K562 (cell line): ENCODE measurements around the gene PRSS53. TPM values are rescaled to one million over a fixed set of nuclear protein-coding genes. Genes with fewer than 3 reads are reported as not detected.

ENCODE experiments used
- CBX2 ChIP-seq: fragments of 200-600 bp; sonication (generic); IDR thresholded peaks from one replicate; pipeline ENCODE4 v1.6.1; 2012; ENCODE audit warnings: mild to moderate bottlenecking, low read length, inconsistent platforms; ENCODE audit not compliant: insufficient read depth, poor library complexity, severe bottlenecking
- CBX3 ChIP-seq, 2 experiments: IDR thresholded peaks; 1 replicate in 1 of 2; 2 replicates in 1 of 2; pipeline ENCODE4 v1.6.1; 2012; ENCODE audit warnings: inconsistent platforms in 2 of 2, low read length in 2 of 2, borderline replicate concordance in 1 of 2, control low read depth in 1 of 2
- CBX8 ChIP-seq: fragments of 200-600 bp; sonication (generic); IDR thresholded peaks from 2 replicates; pipeline ENCODE4 v1.6.1; 2012; ENCODE audit warnings: borderline replicate concordance, mixed run types, low read depth, mild to moderate bottlenecking, moderate library complexity, mixed read lengths, low read length, control low read depth, inconsistent platforms; ENCODE audit not compliant: poor library complexity, severe bottlenecking; ENCODE audit errors: extremely low read depth
- CEBPG ChIP-seq, 3 experiments: fragments of 200-800 bp in 1 of 3; sonication (Bioruptor generic) in 1 of 3; sonication (generic) in 1 of 3; formaldehyde crosslinking in 1 of 3; IDR thresholded peaks in 2 of 3; conservative IDR thresholded peaks in 1 of 3; 2 replicates each; pipeline versions ENCODE4 v1.6.1 to v1.8.0; 2016 to 2022; ENCODE audit warnings: missing compliant biosample characterization in 2 of 3, missing genetic modification characterization in 2 of 3, mild to moderate bottlenecking in 1 of 3, missing genetic modification reagents in 1 of 3
- CHCHD3 ChIP-seq: fragments of 250-450 bp; sonication (Bioruptor Pico); IDR thresholded peaks from 2 replicates; pipeline ENCODE4 v2.1.2; 2022; ENCODE audit warnings: mild to moderate bottlenecking
- GATAD2A ChIP-seq: fragments of 450-650 bp; IDR thresholded peaks from 2 replicates; pipeline ENCODE4 v1.6.1; 2017
- GTF2A2 ChIP-seq: IDR thresholded peaks from 2 replicates; pipeline ENCODE4 v1.6.1; 2016; ENCODE audit warnings: mild to moderate bottlenecking, missing genetic modification characterization, missing compliant biosample characterization
- GTF2F1 ChIP-seq: IDR thresholded peaks from 2 replicates; pipeline ENCODE4 v1.6.1; 2011; ENCODE audit warnings: low read depth, low read length, improper control_type of control experiment
- HMGN3 ChIP-seq: IDR thresholded peaks from 2 replicates; pipeline ENCODE4 v1.6.1; 2011; ENCODE audit warnings: borderline replicate concordance, low read depth, mild to moderate bottlenecking, mixed read lengths, low read length; ENCODE audit not compliant: insufficient read length; ENCODE audit errors: extremely low read depth
- MCM3 ChIP-seq: fragments of 450-650 bp; IDR thresholded peaks from 2 replicates; pipeline ENCODE4 v1.6.1; 2016
- MED1 ChIP-seq: sonication (generic); formaldehyde crosslinking; IDR thresholded peaks from 2 replicates; pipeline ENCODE4 v1.8.1; 2023; ENCODE audit warnings: missing genetic modification reagents, borderline replicate concordance
- MTA3 ChIP-seq: fragments of 450-650 bp; formaldehyde crosslinking; IDR thresholded peaks from 2 replicates; pipeline ENCODE4 v1.6.1; 2017; ENCODE audit warnings: mild to moderate bottlenecking, borderline replicate concordance
- MYNN ChIP-seq, 2 experiments: sonication (generic); formaldehyde crosslinking in 1 of 2; IDR thresholded peaks; 2 replicates each; pipeline versions ENCODE4 v1.5.0 to v1.6.1; 2016 to 2020; ENCODE audit warnings: antibody characterized with exemption in 1 of 2, missing genetic modification reagents in 1 of 2
- NCOR1 ChIP-seq: fragments of 450-650 bp; IDR thresholded peaks from 2 replicates; pipeline ENCODE4 v1.6.1; 2016; ENCODE audit warnings: mild to moderate bottlenecking, moderate library complexity
- NONO ChIP-seq, 2 experiments: fragments of 200-400 bp in 1 of 2; fragments of 450-650 bp in 1 of 2; formaldehyde crosslinking in 1 of 2; IDR thresholded peaks; 2 replicates each; pipeline ENCODE4 v1.6.1; 2017; ENCODE audit warnings: low read depth in 2 of 2, mild to moderate bottlenecking in 2 of 2, moderate library complexity in 2 of 2, low read length in 1 of 2
- NR2C1 ChIP-seq, 2 experiments: fragments of 450-650 bp; IDR thresholded peaks; 2 replicates each; pipeline ENCODE4 v1.6.1; 2017; ENCODE audit warnings: mild to moderate bottlenecking in 2 of 2, antibody characterized with exemption in 1 of 2, inconsistent platforms in 1 of 2, missing compliant biosample characterization in 1 of 2, missing genetic modification characterization in 1 of 2
- RHOXF2B ChIP-seq: fragments of 250-450 bp; sonication (Bioruptor Pico); conservative IDR thresholded peaks from 2 replicates; pipeline ENCODE4 v1.5.1; 2021
- SMAD1 ChIP-seq: fragments of 150-350 bp; IDR thresholded peaks from 2 replicates; pipeline ENCODE4 v1.6.1; 2014; ENCODE audit warnings: low read length, low read depth; ENCODE audit not compliant: partially characterized antibody
- SMAD4 ChIP-seq: fragments of 250-450 bp; sonication (Bioruptor Pico); conservative IDR thresholded peaks from 2 replicates; pipeline ENCODE4 v1.8.0; 2021; ENCODE audit warnings: inconsistent platforms, mild to moderate bottlenecking, moderate library complexity
- SUPT5H ChIP-seq: fragments of 450-650 bp; IDR thresholded peaks from 2 replicates; pipeline ENCODE4 v1.6.1; 2016
- TAF15 ChIP-seq: fragments of 200-400 bp; formaldehyde crosslinking; IDR thresholded peaks from 2 replicates; pipeline ENCODE4 v1.6.1; 2017; ENCODE audit warnings: mild to moderate bottlenecking, low read depth, low read length, moderate library complexity
- TRIM24 ChIP-seq, 2 experiments: fragments of 450-650 bp; IDR thresholded peaks; 2 replicates each; pipeline ENCODE4 v1.6.1; 2016
- ZNF134 ChIP-seq: fragments of 250-450 bp; sonication (Bioruptor Pico); conservative IDR thresholded peaks from 2 replicates; pipeline ENCODE4 v1.4.0; 2020
- ZNF695 ChIP-seq: fragments of 450-650 bp; formaldehyde crosslinking; IDR thresholded peaks from 2 replicates; pipeline ENCODE4 v1.4.0; 2020; ENCODE audit warnings: mild to moderate bottlenecking, moderate library complexity
- ZNF707 ChIP-seq: fragments of 250-450 bp; sonication (Bioruptor Pico); conservative IDR thresholded peaks from 2 replicates; pipeline ENCODE4 v1.8.0; 2022; ENCODE audit warnings: inconsistent platforms, mild to moderate bottlenecking, moderate library complexity
- ZNF79 ChIP-seq: fragments of 250-450 bp; sonication (Bioruptor Pico); IDR thresholded peaks from 2 replicates; pipeline ENCODE4 v1.4.0; 2020; ENCODE audit warnings: low read depth, mild to moderate bottlenecking, moderate library complexity
- polyA plus RNA-seq, 8 experiments: library from polyadenylated mRNA; depleted of rRNA in 4 of 8; stranded (reverse) in 5 of 8; unstranded in 3 of 8; fragments of >200 nt; fragmentation: Nextera tagmentation in 2 of 8; fragmentation: Illumina TruSeq in 1 of 8; extraction: Ambion mirVana in 2 of 8; extraction: Trizol in 1 of 8; gene quantifications; 2 replicates each; pipeline versions ENCODE4 v1.2.1 to v1.2.3, GENCODE V29; 2011 to 2014; ENCODE audit warnings: inconsistent platforms in 1 of 8, missing spikeins in 1 of 8
- total RNA-seq, 7 experiments: library from RNA; depleted of rRNA in 6 of 7; stranded (reverse); fragments of >200 nt in 6 of 7; fragmentation: Illumina TruSeq in 2 of 7; extraction: Trizol in 2 of 7; gene quantifications; 2 replicates each; pipeline versions ENCODE4 v1.2.1 to v1.2.3, GENCODE V29; 2011 to 2021; ENCODE audit warnings: low replicate concordance in 1 of 7
- TF ChIP-seq, protein P1 (sequence below): fragments of 250-450 bp; sonication (Bioruptor Pico); IDR thresholded peaks from 2 replicates; pipeline ENCODE4 v1.5.0; 2020; ENCODE audit warnings: mild to moderate bottlenecking, borderline replicate concordance
- TF ChIP-seq, protein P2 (sequence below): sonication (generic); formaldehyde crosslinking; IDR thresholded peaks from 2 replicates; pipeline ENCODE4 v1.8.1; 2023; ENCODE audit warnings: mild to moderate bottlenecking, missing genetic modification reagents

Gene PRSS53
- total and polyA plus RNA-seq, 9 of the 15 experiments (the other 6 are each of a cell fraction or from before 2014, with no cell fraction given): 0.40 to 1.9 (median 0.78) TPM; not detected in 2

DNA sequence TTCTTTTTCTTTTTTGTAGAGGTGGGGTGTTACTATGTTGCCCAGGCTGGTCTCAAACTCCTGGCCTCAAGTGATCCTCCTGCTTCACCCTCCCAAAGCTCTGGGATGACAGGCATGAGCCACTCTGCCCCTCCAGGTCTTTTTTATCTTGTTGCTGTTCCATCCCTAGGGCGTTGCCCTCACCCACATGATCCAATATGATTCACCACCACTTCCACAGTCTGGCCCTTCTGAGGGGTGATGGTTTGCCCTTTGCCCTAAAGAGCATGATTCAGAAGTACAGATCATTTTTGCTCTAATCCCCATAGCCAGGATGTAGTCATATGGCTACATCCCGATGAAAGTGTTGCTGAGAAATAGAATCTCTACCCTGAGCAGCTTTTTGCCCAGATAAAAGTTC is 36.6 kb downstream of the PRSS53 start (continued):
- TF ChIP-seq GATAD2A (no peak), SMAD1 (no peak), CBX2 (no peak), ZNF79 (CRISPR knock-in tag) (no peak), CBX8 (no peak), MED1 (CRISPR knock-in tag) (no peak), ZNF134 (CRISPR knock-in tag) (no peak), HMGN3 (no peak), NR2C1 (IDR thresholded peaks at IDR 0.05) (no peak), NR2C1 (tag; IDR thresholded peaks at IDR 0.05) (peak; percentile 57), SMAD4 (CRISPR knock-in tag) (no peak), TAF15 (no peak), RHOXF2B (CRISPR knock-in tag) (no peak), GTF2F1 (no peak), ZNF707 (CRISPR knock-in tag) (no peak), MYNN (IDR thresholded peaks at IDR 0.05) (peak; percentile 28; the same call in 1 of the 2 replicates), MYNN (CRISPR knock-in tag; IDR thresholded peaks at IDR 0.05) (no peak), MCM3 (no peak), SUPT5H (no peak), ZNF695 (CRISPR knock-in tag) (no peak), CHCHD3 (CRISPR knock-in tag) (no peak), NONO (IDR thresholded peaks at IDR 0.05; ENCODE audit: low read depth in 2 of 2, low read length in 1 of 2) (no peak), TRIM24 (IDR thresholded peaks at IDR 0.05) (no peak), CEBPG (CRISPR knock-in tag; IDR thresholded peaks at IDR 0.05) (no peak), CEBPG (tag; conservative IDR thresholded peaks at IDR 0.05 in 1 of 2, IDR thresholded peaks at IDR 0.05 in 1 of 2) (no peak), CBX3 (IDR thresholded peaks at IDR 0.05; ENCODE audit: borderline replicate concordance in 1 of 2, low read length in 2 of 2) (no peak), GTF2A2 (tag) (no peak), NCOR1 (peak; percentile 38; the same call in 1 of the 2 replicates), MTA3 (no peak)
- TF ChIP-seq, protein P1, sequence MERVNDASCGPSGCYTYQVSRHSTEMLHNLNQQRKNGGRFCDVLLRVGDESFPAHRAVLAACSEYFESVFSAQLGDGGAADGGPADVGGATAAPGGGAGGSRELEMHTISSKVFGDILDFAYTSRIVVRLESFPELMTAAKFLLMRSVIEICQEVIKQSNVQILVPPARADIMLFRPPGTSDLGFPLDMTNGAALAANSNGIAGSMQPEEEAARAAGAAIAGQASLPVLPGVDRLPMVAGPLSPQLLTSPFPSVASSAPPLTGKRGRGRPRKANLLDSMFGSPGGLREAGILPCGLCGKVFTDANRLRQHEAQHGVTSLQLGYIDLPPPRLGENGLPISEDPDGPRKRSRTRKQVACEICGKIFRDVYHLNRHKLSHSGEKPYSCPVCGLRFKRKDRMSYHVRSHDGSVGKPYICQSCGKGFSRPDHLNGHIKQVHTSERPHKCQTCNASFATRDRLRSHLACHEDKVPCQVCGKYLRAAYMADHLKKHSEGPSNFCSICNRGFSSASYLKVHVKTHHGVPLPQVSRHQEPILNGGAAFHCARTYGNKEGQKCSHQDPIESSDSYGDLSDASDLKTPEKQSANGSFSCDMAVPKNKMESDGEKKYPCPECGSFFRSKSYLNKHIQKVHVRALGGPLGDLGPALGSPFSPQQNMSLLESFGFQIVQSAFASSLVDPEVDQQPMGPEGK: no peak
- TF ChIP-seq, protein P2, sequence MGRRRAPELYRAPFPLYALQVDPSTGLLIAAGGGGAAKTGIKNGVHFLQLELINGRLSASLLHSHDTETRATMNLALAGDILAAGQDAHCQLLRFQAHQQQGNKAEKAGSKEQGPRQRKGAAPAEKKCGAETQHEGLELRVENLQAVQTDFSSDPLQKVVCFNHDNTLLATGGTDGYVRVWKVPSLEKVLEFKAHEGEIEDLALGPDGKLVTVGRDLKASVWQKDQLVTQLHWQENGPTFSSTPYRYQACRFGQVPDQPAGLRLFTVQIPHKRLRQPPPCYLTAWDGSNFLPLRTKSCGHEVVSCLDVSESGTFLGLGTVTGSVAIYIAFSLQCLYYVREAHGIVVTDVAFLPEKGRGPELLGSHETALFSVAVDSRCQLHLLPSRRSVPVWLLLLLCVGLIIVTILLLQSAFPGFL (CRISPR knock-in tag): no peak
